BE2C (cell line): Measurements from ENCODE around the gene ALDH1A1.

ENCODE experiments used
- DNase-seq: peaks from one replicate; pipeline ENCODE4 v3.0.0-alpha.2; 2020
- H3K27me3 ChIP-seq: fragments of 250-450 bp; sonication (Bioruptor Pico); 2 replicates; pipeline ENCODE4 v1.5.1; 2020; ENCODE audit warnings: mild to moderate bottlenecking
- H3K36me3 ChIP-seq: fragments of 250-450 bp; sonication (Bioruptor Pico); 2 replicates; pipeline ENCODE4 v1.5.1; 2020; ENCODE audit warnings: mild to moderate bottlenecking
- H3K4me1 ChIP-seq: fragments of 250-450 bp; sonication (Bioruptor Pico); 2 replicates; pipeline ENCODE4 v1.5.1; 2020
- H3K4me3 ChIP-seq: 2 replicates; pipeline ENCODE4 v1.5.1; 2011; ENCODE audit warnings: low read depth, low read length
- H3K9me3 ChIP-seq: fragments of 250-450 bp; sonication (Bioruptor Pico); 2 replicates; pipeline ENCODE4 v1.5.1; 2020
- CTCF ChIP-seq: IDR thresholded peaks from 2 replicates; pipeline ENCODE4 v1.5.1; 2012; ENCODE audit warnings: mild to moderate bottlenecking, low read depth, low read length

ALDH1A1 gene

GRCh38 chr9:72984991-72985390 lies 32.1 kb upstream of the ALDH1A1 start:
- Histone ChIP-seq H3K4me3 (no peak overlapping the region), H3K4me1 (no peaks in the 10 kb centered on the region), H3K36me3 (no peaks in the 10 kb centered on the region), H3K27me3 (no peaks in the 10 kb centered on the region), H3K9me3 (no peaks in the 10 kb centered on the region)
- TF ChIP-seq CTCF, result no peak
- no peak for DNase-seq

GRCh38 chr9:72984226-72984947 lies 31.5 kb upstream of the ALDH1A1 start:
- Histone ChIP-seq H3K27me3 (no peaks in the 10 kb centered on the region), H3K4me3 (no peak overlapping the region), H3K36me3 (no peaks in the 10 kb centered on the region), H3K9me3 (no peaks in the 10 kb centered on the region), H3K4me1 (no peaks in the 10 kb centered on the region)
- no peak for DNase-seq
- no peak for TF ChIP-seq CTCF

GRCh38 chr9:72983512-72984225 lies 30.8 kb upstream of the ALDH1A1 start:
- Histone ChIP-seq H3K36me3 (no peaks in the 10 kb centered on the region), H3K9me3 (no peaks in the 10 kb centered on the region), H3K27me3 (no peaks in the 10 kb centered on the region), H3K4me1 (no peaks in the 10 kb centered on the region), H3K4me3 (no peak overlapping the region)
- TF ChIP-seq CTCF, result no peak
- no peak for DNase-seq

- no peak for DNase-seq
- no peaks in the 10 kb centered on the region for H3K9me3 ChIP-seq
- TF ChIP-seq CTCF, result no peak
- no peaks in the 10 kb centered on the region for H3K4me1 ChIP-seq
- H3K27me3 ChIP-seq, result no peaks in the 10 kb centered on the region
- no peaks in the 10 kb centered on the region for H3K36me3 ChIP-seq
- no peak overlapping the region for H3K4me3 ChIP-seq
Measured at GRCh38 chr9:72983056-72983455, 30.2 kb upstream of the ALDH1A1 start.

GRCh38 chr9:72982146-72982799 lies 29.4 kb upstream of the ALDH1A1 start:
- H3K4me3 ChIP-seq, result no peak overlapping the region
- TF ChIP-seq CTCF, result no peak
- H3K4me1 ChIP-seq, result no peaks in the 10 kb centered on the region
- DNase-seq, result no peak
- H3K27me3 ChIP-seq, result no peaks in the 10 kb centered on the region
- H3K36me3 ChIP-seq, result no peaks in the 10 kb centered on the region
- no peaks in the 10 kb centered on the region for H3K9me3 ChIP-seq

- TF ChIP-seq CTCF, result no peak
Measured at GRCh38 chr9:72981433-72981832, 28.6 kb upstream of the ALDH1A1 start.

More at GRCh38 chr9:72981433-72981832, 28.6 kb upstream of the ALDH1A1 start:
- DNase-seq, result no peak
- Histone ChIP-seq H3K9me3 (no peaks in the 10 kb centered on the region), H3K27me3 (no peaks in the 10 kb centered on the region), H3K4me1 (no peaks in the 10 kb centered on the region), H3K36me3 (no peaks in the 10 kb centered on the region), H3K4me3 (no peak overlapping the region)
